Panc1 (cell line): ENCODE data around the gene CAPN2. TPM values are rescaled to one million over a fixed set of nuclear protein-coding genes. Genes with fewer than 3 reads are reported as not detected.

Experiments
- ATAC-seq: fragments of 200-7000 bp; cut with Tn5 transposase; 2 replicates; pipeline ENCODE4 v1.9.1; 2020; ENCODE audit warnings: mild to moderate bottlenecking, moderate library complexity
- BruUV-seq: library from RNA; stranded (reverse); fragments of 400-500 nt; replicated peaks from 2 replicates; lab custom pipeline; 2021; lab: Mats Ljungman, UMichigan
- CTCF ChIA-PET: fragments of 300-600 bp; sonication (Branson Sonifier 250); formaldehyde crosslinking; loops from one replicate; lab custom pipeline; 2022; ENCODE audit warnings: antibody characterized with exemption; lab: Charles Lee
- POLR2A ChIA-PET: fragments of 300-600 bp; sonication (Branson Sonifier 250); formaldehyde crosslinking; loops from one replicate; lab custom pipeline; 2022; ENCODE audit warnings: antibody characterized with exemption; lab: Charles Lee
- DNase-seq: peaks from one replicate; pipeline ENCODE4 v3.0.0-alpha.2; 2010; ENCODE audit warnings: low read depth, low spot score
- H3K27ac ChIP-seq: 2 replicates; pipeline ENCODE4 v1.5.1; 2011; ENCODE audit warnings: mild to moderate bottlenecking, low read length, inconsistent platforms
- H3K27me3 ChIP-seq: fragments of 200-500 bp; sonication (Bioruptor generic); 2 replicates; pipeline ENCODE4 v1.6.0; 2014; ENCODE audit warnings: low read length, inconsistent platforms; ENCODE audit not compliant: control insufficient read depth, insufficient read depth
- H3K36me3 ChIP-seq: fragments of 200-500 bp; sonication (Bioruptor generic); 2 replicates; pipeline ENCODE4 v1.5.1; 2014; ENCODE audit warnings: inconsistent platforms, mild to moderate bottlenecking, low read length, moderate library complexity; ENCODE audit not compliant: control insufficient read depth, insufficient read depth
- H3K4me1 ChIP-seq: 2 replicates; pipeline ENCODE4 v1.5.1; 2011; ENCODE audit warnings: inconsistent platforms, mild to moderate bottlenecking, low read length, moderate library complexity; ENCODE audit not compliant: control insufficient read depth, insufficient read depth
- H3K4me3 ChIP-seq, 2 experiments: 2 replicates each; pipeline ENCODE4 v1.5.1; 2011 to 2012; ENCODE audit warnings: low read depth in 2 of 2, low read length in 2 of 2, mild to moderate bottlenecking in 2 of 2, inconsistent platforms in 1 of 2, moderate library complexity in 1 of 2
- H3K9me3 ChIP-seq: fragments of 200-500 bp; sonication (Bioruptor generic); 2 replicates; pipeline ENCODE4 v1.5.1; 2014; ENCODE audit warnings: low read depth, mild to moderate bottlenecking, inconsistent platforms, low read length, moderate library complexity; ENCODE audit not compliant: control insufficient read depth, insufficient read depth
- POLR2AphosphoS5 ChIP-seq: IDR thresholded peaks from 2 replicates; pipeline ENCODE4 v1.6.1; 2012; ENCODE audit warnings: mild to moderate bottlenecking, low read depth, low read length, moderate library complexity
- SIN3A ChIP-seq: IDR thresholded peaks from 2 replicates; pipeline ENCODE4 v1.6.1; 2012; ENCODE audit warnings: low read depth, mild to moderate bottlenecking, low read length, moderate library complexity, borderline replicate concordance; ENCODE audit not compliant: insufficient read depth
- TCF7L2 ChIP-seq: IDR thresholded peaks from 2 replicates; pipeline ENCODE4 v1.6.1; 2011; ENCODE audit warnings: mild to moderate bottlenecking, low read depth, low read length, inconsistent platforms
- in situ Hi-C: cut with HindIII; loops from 2 replicates; pipeline ENCODE4 v1.10.0; 2016; ENCODE audit warnings: low sequenced_read_pairs, low pct_unique_long_range_greater_than_20kb
- intact Hi-C: fragments of 100-400 bp; cut with micrococcal nuclease; formaldehyde crosslinking; loops from one replicate; pipeline ENCODE4 v1.10.0; 2022; ENCODE audit not compliant: unreplicated experiment
- total RNA-seq: library from RNA; stranded (reverse); gene quantifications from one replicate; pipeline ENCODE4 v1.2.1, GENCODE V29; 2021; ENCODE audit not compliant: unreplicated experiment
- TF ChIP-seq, protein P1 (sequence below): fragments of 450-650 bp; IDR thresholded peaks from 2 replicates; pipeline ENCODE4 v1.5.1; 2017; ENCODE audit warnings: mild to moderate bottlenecking
- TF ChIP-seq, protein P2 (sequence below), 2 experiments: IDR thresholded peaks; 2 replicates each; pipeline ENCODE4 v1.6.1; 2011 to 2012; ENCODE audit warnings: low read depth in 2 of 2, control low read depth in 1 of 2, low read length in 1 of 2, mild to moderate bottlenecking in 1 of 2, moderate library complexity in 1 of 2; ENCODE audit not compliant: insufficient read depth in 1 of 2

Gene CAPN2
- total RNA-seq, 1 experiment from 2014 or later = 171 TPM

DNA sequence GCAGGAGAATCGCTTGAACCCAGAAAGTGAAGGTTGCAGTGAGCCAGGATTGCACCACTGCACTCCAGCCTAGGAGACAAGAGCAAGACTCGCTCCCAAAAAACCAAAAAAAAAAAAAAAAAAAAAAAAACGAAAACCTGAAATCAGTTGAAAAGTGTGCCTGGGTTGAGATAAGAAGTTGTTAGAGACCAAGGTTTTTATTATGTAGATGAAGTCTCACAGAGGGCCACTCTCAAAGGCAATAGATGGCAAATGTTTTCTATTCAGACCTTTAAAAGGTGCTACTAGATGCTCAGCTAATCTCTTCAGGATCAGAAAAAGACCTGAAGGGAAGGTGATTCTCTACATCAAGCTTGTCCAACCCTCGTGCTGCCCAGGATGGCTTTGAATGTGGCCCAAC, 17.6 kb downstream of the CAPN2 start:
- no peak for TF ChIP-seq SIN3A
- TF ChIP-seq, protein P1, sequence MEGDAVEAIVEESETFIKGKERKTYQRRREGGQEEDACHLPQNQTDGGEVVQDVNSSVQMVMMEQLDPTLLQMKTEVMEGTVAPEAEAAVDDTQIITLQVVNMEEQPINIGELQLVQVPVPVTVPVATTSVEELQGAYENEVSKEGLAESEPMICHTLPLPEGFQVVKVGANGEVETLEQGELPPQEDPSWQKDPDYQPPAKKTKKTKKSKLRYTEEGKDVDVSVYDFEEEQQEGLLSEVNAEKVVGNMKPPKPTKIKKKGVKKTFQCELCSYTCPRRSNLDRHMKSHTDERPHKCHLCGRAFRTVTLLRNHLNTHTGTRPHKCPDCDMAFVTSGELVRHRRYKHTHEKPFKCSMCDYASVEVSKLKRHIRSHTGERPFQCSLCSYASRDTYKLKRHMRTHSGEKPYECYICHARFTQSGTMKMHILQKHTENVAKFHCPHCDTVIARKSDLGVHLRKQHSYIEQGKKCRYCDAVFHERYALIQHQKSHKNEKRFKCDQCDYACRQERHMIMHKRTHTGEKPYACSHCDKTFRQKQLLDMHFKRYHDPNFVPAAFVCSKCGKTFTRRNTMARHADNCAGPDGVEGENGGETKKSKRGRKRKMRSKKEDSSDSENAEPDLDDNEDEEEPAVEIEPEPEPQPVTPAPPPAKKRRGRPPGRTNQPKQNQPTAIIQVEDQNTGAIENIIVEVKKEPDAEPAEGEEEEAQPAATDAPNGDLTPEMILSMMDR = no peak
- no peak for TF ChIP-seq POLR2AphosphoS5
- TF ChIP-seq TCF7L2 = no peak
- TF ChIP-seq, protein P2, sequence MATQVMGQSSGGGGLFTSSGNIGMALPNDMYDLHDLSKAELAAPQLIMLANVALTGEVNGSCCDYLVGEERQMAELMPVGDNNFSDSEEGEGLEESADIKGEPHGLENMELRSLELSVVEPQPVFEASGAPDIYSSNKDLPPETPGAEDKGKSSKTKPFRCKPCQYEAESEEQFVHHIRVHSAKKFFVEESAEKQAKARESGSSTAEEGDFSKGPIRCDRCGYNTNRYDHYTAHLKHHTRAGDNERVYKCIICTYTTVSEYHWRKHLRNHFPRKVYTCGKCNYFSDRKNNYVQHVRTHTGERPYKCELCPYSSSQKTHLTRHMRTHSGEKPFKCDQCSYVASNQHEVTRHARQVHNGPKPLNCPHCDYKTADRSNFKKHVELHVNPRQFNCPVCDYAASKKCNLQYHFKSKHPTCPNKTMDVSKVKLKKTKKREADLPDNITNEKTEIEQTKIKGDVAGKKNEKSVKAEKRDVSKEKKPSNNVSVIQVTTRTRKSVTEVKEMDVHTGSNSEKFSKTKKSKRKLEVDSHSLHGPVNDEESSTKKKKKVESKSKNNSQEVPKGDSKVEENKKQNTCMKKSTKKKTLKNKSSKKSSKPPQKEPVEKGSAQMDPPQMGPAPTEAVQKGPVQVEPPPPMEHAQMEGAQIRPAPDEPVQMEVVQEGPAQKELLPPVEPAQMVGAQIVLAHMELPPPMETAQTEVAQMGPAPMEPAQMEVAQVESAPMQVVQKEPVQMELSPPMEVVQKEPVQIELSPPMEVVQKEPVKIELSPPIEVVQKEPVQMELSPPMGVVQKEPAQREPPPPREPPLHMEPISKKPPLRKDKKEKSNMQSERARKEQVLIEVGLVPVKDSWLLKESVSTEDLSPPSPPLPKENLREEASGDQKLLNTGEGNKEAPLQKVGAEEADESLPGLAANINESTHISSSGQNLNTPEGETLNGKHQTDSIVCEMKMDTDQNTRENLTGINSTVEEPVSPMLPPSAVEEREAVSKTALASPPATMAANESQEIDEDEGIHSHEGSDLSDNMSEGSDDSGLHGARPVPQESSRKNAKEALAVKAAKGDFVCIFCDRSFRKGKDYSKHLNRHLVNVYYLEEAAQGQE (IDR thresholded peaks at IDR 0.05; ENCODE audit: insufficient read depth in 1 of 2, low read depth in 2 of 2, low read length in 1 of 2) = no peak
- peaks cover 45% of the 10 kb centered on the region for H3K4me1 ChIP-seq
- DNase-seq (no peak), ATAC-seq (no peak)
- no peaks in the 10 kb centered on the region for H3K27me3 ChIP-seq
- intact Hi-C loops (no loop called here), in situ Hi-C loops (no loop called here)
- no peak overlapping the region for H3K27ac ChIP-seq
- H3K36me3 ChIP-seq = peaks cover 2% of the 10 kb centered on the region; the same call in 1 of the 2 replicates
- H3K4me3 ChIP-seq = no peak overlapping the region
- no peaks in the 10 kb centered on the region for H3K9me3 ChIP-seq
- CTCF ChIA-PET = no interaction called here
- POLR2A ChIA-PET = no interaction called here
- no TSS peak for BruUV-seq

DNA sequence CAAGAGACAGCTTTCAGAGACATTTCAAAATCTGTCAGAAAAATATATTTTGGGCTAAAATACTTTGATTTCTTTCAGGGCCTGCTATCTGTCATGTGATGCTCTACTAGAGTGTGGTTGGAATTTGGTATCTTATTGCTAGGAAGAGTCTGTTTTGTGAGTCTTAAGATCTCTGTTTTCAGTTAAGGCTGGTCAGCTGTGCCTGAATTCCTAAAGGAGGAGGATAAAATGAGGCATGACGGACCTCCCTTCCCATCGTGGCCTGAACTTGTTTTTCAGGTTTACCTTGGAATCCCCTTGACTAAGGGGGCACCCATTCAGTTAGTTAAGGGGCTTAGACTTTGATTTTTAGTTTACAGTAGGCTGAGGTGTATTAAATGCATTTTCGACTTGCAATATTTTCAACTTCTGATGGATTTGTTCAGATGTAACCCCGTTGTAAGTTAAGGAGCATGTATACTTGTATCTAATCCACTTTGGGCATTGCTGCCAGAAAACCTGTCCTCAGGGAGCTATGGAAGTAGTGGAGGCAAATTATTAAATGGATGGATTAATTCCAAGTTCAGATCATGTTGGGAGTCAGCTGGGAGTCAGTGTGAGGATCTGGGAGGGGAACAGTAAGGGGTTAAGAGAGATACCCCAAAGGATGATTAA, 18.3 kb downstream of the CAPN2 start:
- Histone ChIP-seq H3K27me3 (no peaks in the 10 kb centered on the region), H3K4me1 (peaks cover 45% of the 10 kb centered on the region), H3K4me3 (no peak overlapping the region), H3K27ac (0 out of 2 replicates have a peak overlapping the region, but pooled peaks have one; percentile 10), H3K9me3 (no peaks in the 10 kb centered on the region), H3K36me3 (peaks cover 2% of the 10 kb centered on the region; the same call in 1 of the 2 replicates)
- intact Hi-C loops (no loop called here), in situ Hi-C loops (no loop called here)
- ATAC-seq = no peak
- CTCF ChIA-PET = no interaction called here
- no peak for DNase-seq
- POLR2A ChIA-PET = no interaction called here
- TF ChIP-seq, protein P1 = no peak
- TF ChIP-seq SIN3A = no peak
- TF ChIP-seq, protein P2 (IDR thresholded peaks at IDR 0.05; ENCODE audit: insufficient read depth in 1 of 2, low read depth in 2 of 2, low read length in 1 of 2) = no peak
- TF ChIP-seq TCF7L2 = no peak
- TF ChIP-seq POLR2AphosphoS5 = no peak
- TSS peak; percentile 17 for BruUV-seq
